ENCODE measurements around the gene KAZN. TPM values are rescaled to one million over a fixed set of nuclear protein-coding genes. Genes with fewer than 3 reads are reported as not detected.

KAZN gene
- total RNA-seq, 1 donor from 2014 or later: 11.6 TPM

GRCh38 chr1:15115542-15116330 is 517.3 kb downstream of the KAZN start:
- no peak for DNase-seq (ENCODE audit: low read depth, low spot score)
- H3K4me1 Mint-ChIP-seq: peaks cover 9% of the 10 kb centered on the region
- TF ChIP-seq, protein P1, sequence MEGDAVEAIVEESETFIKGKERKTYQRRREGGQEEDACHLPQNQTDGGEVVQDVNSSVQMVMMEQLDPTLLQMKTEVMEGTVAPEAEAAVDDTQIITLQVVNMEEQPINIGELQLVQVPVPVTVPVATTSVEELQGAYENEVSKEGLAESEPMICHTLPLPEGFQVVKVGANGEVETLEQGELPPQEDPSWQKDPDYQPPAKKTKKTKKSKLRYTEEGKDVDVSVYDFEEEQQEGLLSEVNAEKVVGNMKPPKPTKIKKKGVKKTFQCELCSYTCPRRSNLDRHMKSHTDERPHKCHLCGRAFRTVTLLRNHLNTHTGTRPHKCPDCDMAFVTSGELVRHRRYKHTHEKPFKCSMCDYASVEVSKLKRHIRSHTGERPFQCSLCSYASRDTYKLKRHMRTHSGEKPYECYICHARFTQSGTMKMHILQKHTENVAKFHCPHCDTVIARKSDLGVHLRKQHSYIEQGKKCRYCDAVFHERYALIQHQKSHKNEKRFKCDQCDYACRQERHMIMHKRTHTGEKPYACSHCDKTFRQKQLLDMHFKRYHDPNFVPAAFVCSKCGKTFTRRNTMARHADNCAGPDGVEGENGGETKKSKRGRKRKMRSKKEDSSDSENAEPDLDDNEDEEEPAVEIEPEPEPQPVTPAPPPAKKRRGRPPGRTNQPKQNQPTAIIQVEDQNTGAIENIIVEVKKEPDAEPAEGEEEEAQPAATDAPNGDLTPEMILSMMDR (conservative IDR thresholded peaks at IDR 0.05): no peak
- no peaks in the 10 kb centered on the region for H3K36me3 Mint-ChIP-seq (ENCODE audit: low read depth)
- no peaks in the 10 kb centered on the region for H3K9me3 Mint-ChIP-seq
- no peak overlapping the region for H3K4me3 Mint-ChIP-seq
- no peak overlapping the region for H3K27ac Mint-ChIP-seq (ENCODE audit: unreplicated experiment)
- H3K27me3 Mint-ChIP-seq (ENCODE audit: low read depth): no peaks in the 10 kb centered on the region

GRCh38 chr1:15116966-15117365 is 518.5 kb downstream of the KAZN start:
- Mint-ChIP-seq H3K4me3 (no peak overlapping the region), H3K36me3 (ENCODE audit: low read depth) (no peaks in the 10 kb centered on the region), H3K27ac (ENCODE audit: unreplicated experiment) (no peak overlapping the region), H3K27me3 (ENCODE audit: low read depth) (peaks cover 4% of the 10 kb centered on the region), H3K4me1 (peaks cover 8% of the 10 kb centered on the region), H3K9me3 (no peaks in the 10 kb centered on the region)
- no peak for DNase-seq (ENCODE audit: low read depth, low spot score)
- TF ChIP-seq, protein P1 (conservative IDR thresholded peaks at IDR 0.05): no peak

- Mint-ChIP-seq H3K36me3 (ENCODE audit: low read depth) (no peaks in the 10 kb centered on the region), H3K27me3 (ENCODE audit: low read depth) (peaks cover 4% of the 10 kb centered on the region), H3K27ac (ENCODE audit: unreplicated experiment) (no peak overlapping the region), H3K4me1 (no peaks in the 10 kb centered on the region), H3K4me3 (no peak overlapping the region), H3K9me3 (no peaks in the 10 kb centered on the region)
- TF ChIP-seq, protein P1 (conservative IDR thresholded peaks at IDR 0.05): no peak
- DNase-seq (ENCODE audit: low read depth, low spot score): no peak
These were observed 519.3 kb downstream of the KAZN start for GRCh38 chr1:15117671-15118325.

GRCh38 chr1:15118579-15118978 is 520.1 kb downstream of the KAZN start:
- H3K27me3 Mint-ChIP-seq (ENCODE audit: low read depth): peaks cover 4% of the 10 kb centered on the region

GRCh38 chr1:15120251-15120945 is 521.9 kb downstream of the KAZN start:
- DNase-seq (ENCODE audit: low read depth, low spot score): no peak
- TF ChIP-seq, protein P1 (conservative IDR thresholded peaks at IDR 0.05): no peak
- Mint-ChIP-seq H3K4me1 (no peaks in the 10 kb centered on the region), H3K27ac (ENCODE audit: unreplicated experiment) (no peak overlapping the region), H3K4me3 (no peak overlapping the region), H3K9me3 (no peaks in the 10 kb centered on the region), H3K27me3 (ENCODE audit: low read depth) (peaks cover 4% of the 10 kb centered on the region), H3K36me3 (ENCODE audit: low read depth) (no peaks in the 10 kb centered on the region)

More at GRCh38 chr1:15118579-15118978, 520.1 kb downstream of the KAZN start:
- Mint-ChIP-seq H3K4me3 (no peak overlapping the region), H3K4me1 (no peaks in the 10 kb centered on the region), H3K9me3 (no peaks in the 10 kb centered on the region), H3K27ac (ENCODE audit: unreplicated experiment) (no peak overlapping the region), H3K36me3 (ENCODE audit: low read depth) (no peaks in the 10 kb centered on the region)
- TF ChIP-seq, protein P1 (conservative IDR thresholded peaks at IDR 0.05): no peak
- DNase-seq (ENCODE audit: low read depth, low spot score): no peak

All from neural crest cell (in vitro differentiated cells).